MM.1S (cell line): ENCODE results near the gene RAB7A.

ENCODE experiments used
- DNase-seq: peaks from one replicate; pipeline ENCODE4 v3.0.0-alpha.2; 2015
- H2AFZ ChIP-seq: fragments of 300-600 bp; sonication (generic); 2 replicates; pipeline ENCODE4 v1.6.0; 2016; ENCODE audit warnings: antibody characterized with exemption, low read length
- H3F3A ChIP-seq: fragments of 300-600 bp; sonication (generic); 2 replicates; pipeline ENCODE4 v1.6.1; 2016; ENCODE audit warnings: mild to moderate bottlenecking, antibody characterized with exemption, low read length, moderate library complexity, mixed read lengths; ENCODE audit not compliant: insufficient read depth
- H3K27ac ChIP-seq: fragments of 300-600 bp; sonication (generic); 2 replicates; pipeline ENCODE4 v1.5.1; 2016; ENCODE audit warnings: mild to moderate bottlenecking, low read length
- H3K27me3 ChIP-seq: fragments of 300-600 bp; sonication (generic); replicated peaks from 2 replicates; pipeline ENCODE4 v1.6.0; 2016; ENCODE audit warnings: low read length; ENCODE audit not compliant: insufficient read depth
- H3K36me3 ChIP-seq: fragments of 300-600 bp; sonication (generic); replicated peaks from 2 replicates; pipeline ENCODE4 v1.6.1; 2016; ENCODE audit warnings: mild to moderate bottlenecking, low read length, mixed read lengths; ENCODE audit not compliant: insufficient read depth
- H3K4me1 ChIP-seq: fragments of 300-600 bp; sonication (generic); 2 replicates; pipeline ENCODE4 v1.6.1; 2016; ENCODE audit warnings: low read length, mixed read lengths
- H3K4me2 ChIP-seq: fragments of 300-600 bp; sonication (generic); 2 replicates; pipeline ENCODE4 v1.6.0; 2016; ENCODE audit warnings: low read depth, low read length
- H3K4me3 ChIP-seq: fragments of 300-600 bp; sonication (generic); 2 replicates; pipeline ENCODE4 v1.5.1; 2016; ENCODE audit warnings: low read length, mixed read lengths
- H3K79me2 ChIP-seq: fragments of 300-600 bp; sonication (generic); 2 replicates; pipeline ENCODE4 v1.6.1; 2016; ENCODE audit warnings: mixed run types, low read length, mixed read lengths
- H3K9ac ChIP-seq: fragments of 300-600 bp; sonication (generic); 2 replicates; pipeline ENCODE4 v1.6.1; 2016; ENCODE audit warnings: low read length, mixed read lengths
- H3K9me2 ChIP-seq: fragments of 300-600 bp; sonication (generic); replicated peaks from 2 replicates; pipeline ENCODE4 v1.6.1; 2016; ENCODE audit warnings: mild to moderate bottlenecking, low read length, mixed read lengths; ENCODE audit not compliant: insufficient read depth
- H3K9me3 ChIP-seq: fragments of 300-600 bp; sonication (generic); replicated peaks from 2 replicates; pipeline ENCODE4 v1.6.1; 2016; ENCODE audit warnings: mild to moderate bottlenecking, low read length, mixed read lengths; ENCODE audit not compliant: insufficient read depth
- H4K20me1 ChIP-seq: fragments of 300-600 bp; sonication (generic); 2 replicates; pipeline ENCODE4 v1.6.1; 2016; ENCODE audit warnings: mild to moderate bottlenecking, low read length, moderate library complexity, mixed read lengths; ENCODE audit not compliant: insufficient read depth
- CTCF ChIP-seq: fragments of 300-600 bp; sonication (generic); IDR thresholded peaks from 2 replicates; pipeline ENCODE4 v1.5.1; 2016; ENCODE audit warnings: antibody characterized with exemption, low read length, mixed read lengths
- EZH2 ChIP-seq: fragments of 300-600 bp; sonication (generic); optimal IDR thresholded peaks from 2 replicates; pipeline ENCODE3; 2017; ENCODE audit warnings: low read depth, mild to moderate bottlenecking, antibody characterized with exemption, low read length, mixed read lengths
- EZH2phosphoT487 ChIP-seq: fragments of 300-600 bp; sonication (generic); IDR thresholded peaks from 2 replicates; pipeline ENCODE4 v1.6.1; 2018; ENCODE audit warnings: antibody characterized with exemption, low read length

Gene RAB7A

GRCh38 chr3:128835096-128835495, 109.1 kb downstream of the RAB7A start:
- Histone ChIP-seq H3K27me3 (no peaks in the 10 kb centered on the region), H3K79me2 (no peaks in the 10 kb centered on the region), H4K20me1 (no peaks in the 10 kb centered on the region), H3K4me3 (no peak overlapping the region), H3K4me1 (peaks cover 3% of the 10 kb centered on the region), H2AFZ (no peak overlapping the region), H3K36me3 (no peaks in the 10 kb centered on the region), H3K9ac (no peak overlapping the region), H3K4me2 (no peak overlapping the region), H3K27ac (no peak overlapping the region), H3K9me3 (no peaks in the 10 kb centered on the region), H3F3A (no peaks in the 10 kb centered on the region), H3K9me2 (no peaks in the 10 kb centered on the region)
- no peak for TF ChIP-seq EZH2phosphoT487
- DNase-seq = no peak

- no peaks in the 10 kb centered on the region for H3K9me2 ChIP-seq
- H3K4me2 ChIP-seq = no peak overlapping the region
- no peak overlapping the region for H3K4me3 ChIP-seq
- H3K9me3 ChIP-seq = no peaks in the 10 kb centered on the region
- H3K36me3 ChIP-seq = no peaks in the 10 kb centered on the region
- H3K79me2 ChIP-seq = no peaks in the 10 kb centered on the region
- TF ChIP-seq EZH2phosphoT487 = no peak
- H2AFZ ChIP-seq = no peak overlapping the region
- no peaks in the 10 kb centered on the region for H4K20me1 ChIP-seq
- no peak overlapping the region for H3K27ac ChIP-seq
- no peak overlapping the region for H3K9ac ChIP-seq
- peaks cover 14% of the 10 kb centered on the region for H3K4me1 ChIP-seq
- no peak for DNase-seq
- no peaks in the 10 kb centered on the region for H3F3A ChIP-seq
- H3K27me3 ChIP-seq = no peaks in the 10 kb centered on the region
Observed at GRCh38 chr3:128841926-128842920, 116.2 kb downstream of the RAB7A start.

GRCh38 chr3:128844502-128844901, 118.5 kb downstream of the RAB7A start:
- Histone ChIP-seq H3K4me1 (peaks cover 14% of the 10 kb centered on the region), H3K4me2 (no peak overlapping the region), H3K9me2 (no peaks in the 10 kb centered on the region), H3K79me2 (no peaks in the 10 kb centered on the region), H3K4me3 (no peak overlapping the region), H2AFZ (no peak overlapping the region), H4K20me1 (no peaks in the 10 kb centered on the region), H3K9ac (no peak overlapping the region), H3K27ac (no peak overlapping the region), H3K36me3 (no peaks in the 10 kb centered on the region), H3K27me3 (no peaks in the 10 kb centered on the region), H3K9me3 (no peaks in the 10 kb centered on the region), H3F3A (no peaks in the 10 kb centered on the region)
- TF ChIP-seq CTCF = no peak
- TF ChIP-seq EZH2phosphoT487 = no peak
- no peak for TF ChIP-seq EZH2
- DNase-seq = no peak

- no peaks in the 10 kb centered on the region for H3K9me3 ChIP-seq
- no peaks in the 10 kb centered on the region for H4K20me1 ChIP-seq
- no peaks in the 10 kb centered on the region for H3K9me2 ChIP-seq
- peak overlapping the region; percentile 58 for H3K4me3 ChIP-seq
- DNase-seq = no peak
- no peaks in the 10 kb centered on the region for H3F3A ChIP-seq
- H3K4me2 ChIP-seq = peak overlapping the region; percentile 91
- peak overlapping the region; percentile 94 for H2AFZ ChIP-seq
- peak overlapping the region; percentile 67; the same call in 1 of the 2 replicates for H3K9ac ChIP-seq
- H3K79me2 ChIP-seq = no peaks in the 10 kb centered on the region
- H3K36me3 ChIP-seq = no peaks in the 10 kb centered on the region
- no peak for TF ChIP-seq EZH2
- no peak for TF ChIP-seq EZH2phosphoT487
- peak; percentile 21 for TF ChIP-seq CTCF
- peaks cover 10% of the 10 kb centered on the region for H3K4me1 ChIP-seq
- no peak overlapping the region for H3K27ac ChIP-seq
- no peaks in the 10 kb centered on the region for H3K27me3 ChIP-seq
Observed at GRCh38 chr3:128845119-128845777, 119.3 kb downstream of the RAB7A start.
